Measurements from ENCODE around the gene TAS1R2. TPM values are rescaled to one million over a fixed set of nuclear protein-coding genes. Genes with fewer than 3 reads are reported as not detected.

Gene TAS1R2
- total and polyA plus RNA-seq, 2 experiments from 2014 or later: not detected

DNA sequence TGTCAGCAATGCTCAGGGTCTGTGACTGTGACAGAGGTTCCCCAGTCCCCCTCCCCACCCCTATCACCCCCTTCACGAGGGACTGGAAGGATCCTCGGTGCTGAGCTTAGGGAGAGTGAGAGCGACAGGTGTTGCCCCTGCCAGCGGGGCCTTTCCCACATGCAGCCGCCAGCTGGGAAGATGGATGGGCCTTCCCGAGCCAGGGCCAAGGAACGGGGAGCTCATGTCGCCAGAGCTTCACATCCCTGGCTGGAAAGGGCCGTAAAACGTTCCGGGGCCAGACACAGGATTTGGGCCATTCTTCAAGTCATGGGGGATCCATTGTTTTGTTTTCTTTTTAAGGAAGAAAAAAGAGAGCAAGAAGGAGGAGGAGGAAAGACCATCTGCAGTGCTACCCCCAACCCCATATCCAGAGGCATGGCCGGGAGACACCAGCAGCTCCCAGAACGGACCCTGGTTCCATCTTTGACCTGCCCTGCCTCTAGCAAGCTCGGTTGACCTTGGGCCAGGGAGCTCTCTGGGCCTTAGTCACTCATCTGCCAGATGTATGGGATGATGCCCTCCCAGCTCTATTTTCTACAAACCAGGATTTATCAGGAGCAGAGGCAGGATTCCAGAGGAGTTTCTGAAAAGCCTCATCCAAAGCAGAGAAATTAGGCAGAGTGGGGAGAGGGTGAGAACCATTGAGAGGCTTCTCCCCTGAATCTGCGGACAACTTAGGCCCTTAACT is 54.1 kb downstream of the TAS1R2 start (continued):
- TF ChIP-seq, protein P1, sequence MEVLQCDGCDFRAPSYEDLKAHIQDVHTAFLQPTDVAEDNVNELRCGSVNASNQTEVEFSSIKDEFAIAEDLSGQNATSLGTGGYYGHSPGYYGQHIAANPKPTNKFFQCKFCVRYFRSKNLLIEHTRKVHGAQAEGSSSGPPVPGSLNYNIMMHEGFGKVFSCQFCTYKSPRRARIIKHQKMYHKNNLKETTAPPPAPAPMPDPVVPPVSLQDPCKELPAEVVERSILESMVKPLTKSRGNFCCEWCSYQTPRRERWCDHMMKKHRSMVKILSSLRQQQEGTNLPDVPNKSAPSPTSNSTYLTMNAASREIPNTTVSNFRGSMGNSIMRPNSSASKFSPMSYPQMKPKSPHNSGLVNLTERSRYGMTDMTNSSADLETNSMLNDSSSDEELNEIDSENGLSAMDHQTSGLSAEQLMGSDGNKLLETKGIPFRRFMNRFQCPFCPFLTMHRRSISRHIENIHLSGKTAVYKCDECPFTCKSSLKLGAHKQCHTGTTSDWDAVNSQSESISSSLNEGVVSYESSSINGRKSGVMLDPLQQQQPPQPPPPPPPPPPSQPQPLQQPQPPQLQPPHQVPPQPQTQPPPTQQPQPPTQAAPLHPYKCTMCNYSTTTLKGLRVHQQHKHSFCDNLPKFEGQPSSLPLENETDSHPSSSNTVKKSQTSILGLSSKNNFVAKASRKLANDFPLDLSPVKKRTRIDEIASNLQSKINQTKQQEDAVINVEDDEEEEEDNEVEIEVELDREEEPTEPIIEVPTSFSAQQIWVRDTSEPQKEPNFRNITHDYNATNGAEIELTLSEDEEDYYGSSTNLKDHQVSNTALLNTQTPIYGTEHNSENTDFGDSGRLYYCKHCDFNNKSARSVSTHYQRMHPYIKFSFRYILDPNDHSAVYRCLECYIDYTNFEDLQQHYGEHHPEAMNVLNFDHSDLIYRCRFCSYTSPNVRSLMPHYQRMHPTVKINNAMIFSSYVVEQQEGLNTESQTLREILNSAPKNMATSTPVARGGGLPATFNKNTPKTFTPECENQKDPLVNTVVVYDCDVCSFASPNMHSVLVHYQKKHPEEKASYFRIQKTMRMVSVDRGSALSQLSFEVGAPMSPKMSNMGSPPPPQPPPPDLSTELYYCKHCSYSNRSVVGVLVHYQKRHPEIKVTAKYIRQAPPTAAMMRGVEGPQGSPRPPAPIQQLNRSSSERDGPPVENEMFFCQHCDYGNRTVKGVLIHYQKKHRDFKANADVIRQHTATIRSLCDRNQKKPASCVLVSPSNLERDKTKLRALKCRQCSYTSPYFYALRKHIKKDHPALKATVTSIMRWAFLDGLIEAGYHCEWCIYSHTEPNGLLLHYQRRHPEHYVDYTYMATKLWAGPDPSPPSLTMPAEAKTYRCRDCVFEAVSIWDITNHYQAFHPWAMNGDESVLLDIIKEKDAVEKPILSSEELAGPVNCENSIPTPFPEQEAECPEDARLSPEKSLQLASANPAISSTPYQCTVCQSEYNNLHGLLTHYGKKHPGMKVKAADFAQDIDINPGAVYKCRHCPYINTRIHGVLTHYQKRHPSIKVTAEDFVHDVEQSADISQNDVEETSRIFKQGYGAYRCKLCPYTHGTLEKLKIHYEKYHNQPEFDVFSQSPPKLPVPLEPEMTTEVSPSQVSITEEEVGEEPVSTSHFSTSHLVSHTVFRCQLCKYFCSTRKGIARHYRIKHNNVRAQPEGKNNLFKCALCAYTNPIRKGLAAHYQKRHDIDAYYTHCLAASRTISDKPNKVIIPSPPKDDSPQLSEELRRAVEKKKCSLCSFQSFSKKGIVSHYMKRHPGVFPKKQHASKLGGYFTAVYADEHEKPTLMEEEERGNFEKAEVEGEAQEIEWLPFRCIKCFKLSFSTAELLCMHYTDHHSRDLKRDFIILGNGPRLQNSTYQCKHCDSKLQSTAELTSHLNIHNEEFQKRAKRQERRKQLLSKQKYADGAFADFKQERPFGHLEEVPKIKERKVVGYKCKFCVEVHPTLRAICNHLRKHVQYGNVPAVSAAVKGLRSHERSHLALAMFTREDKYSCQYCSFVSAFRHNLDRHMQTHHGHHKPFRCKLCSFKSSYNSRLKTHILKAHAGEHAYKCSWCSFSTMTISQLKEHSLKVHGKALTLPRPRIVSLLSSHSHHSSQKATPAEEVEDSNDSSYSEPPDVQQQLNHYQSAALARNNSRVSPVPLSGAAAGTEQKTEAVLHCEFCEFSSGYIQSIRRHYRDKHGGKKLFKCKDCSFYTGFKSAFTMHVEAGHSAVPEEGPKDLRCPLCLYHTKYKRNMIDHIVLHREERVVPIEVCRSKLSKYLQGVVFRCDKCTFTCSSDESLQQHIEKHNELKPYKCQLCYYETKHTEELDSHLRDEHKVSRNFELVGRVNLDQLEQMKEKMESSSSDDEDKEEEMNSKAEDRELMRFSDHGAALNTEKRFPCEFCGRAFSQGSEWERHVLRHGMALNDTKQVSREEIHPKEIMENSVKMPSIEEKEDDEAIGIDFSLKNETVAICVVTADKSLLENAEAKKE (CRISPR knock-in tag; IDR thresholded peaks at IDR 0.05): no peak
- TF ChIP-seq POLR2AphosphoS5 (IDR thresholded peaks at IDR 0.05; ENCODE audit: low read depth) (no peak), JUNB (IDR thresholded peaks at IDR 0.05; ENCODE audit: unreplicated experiment) (no peak), STAT1 (IDR thresholded peaks at IDR 0.05; ENCODE audit: unreplicated experiment) (no peak), NANOG (IDR thresholded peaks at IDR 0.05; ENCODE audit: borderline replicate concordance) (no peak)
- TF ChIP-seq, protein P2, sequence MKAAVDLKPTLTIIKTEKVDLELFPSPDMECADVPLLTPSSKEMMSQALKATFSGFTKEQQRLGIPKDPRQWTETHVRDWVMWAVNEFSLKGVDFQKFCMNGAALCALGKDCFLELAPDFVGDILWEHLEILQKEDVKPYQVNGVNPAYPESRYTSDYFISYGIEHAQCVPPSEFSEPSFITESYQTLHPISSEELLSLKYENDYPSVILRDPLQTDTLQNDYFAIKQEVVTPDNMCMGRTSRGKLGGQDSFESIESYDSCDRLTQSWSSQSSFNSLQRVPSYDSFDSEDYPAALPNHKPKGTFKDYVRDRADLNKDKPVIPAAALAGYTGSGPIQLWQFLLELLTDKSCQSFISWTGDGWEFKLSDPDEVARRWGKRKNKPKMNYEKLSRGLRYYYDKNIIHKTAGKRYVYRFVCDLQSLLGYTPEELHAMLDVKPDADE (IDR thresholded peaks at IDR 0.05): no peak

DNA sequence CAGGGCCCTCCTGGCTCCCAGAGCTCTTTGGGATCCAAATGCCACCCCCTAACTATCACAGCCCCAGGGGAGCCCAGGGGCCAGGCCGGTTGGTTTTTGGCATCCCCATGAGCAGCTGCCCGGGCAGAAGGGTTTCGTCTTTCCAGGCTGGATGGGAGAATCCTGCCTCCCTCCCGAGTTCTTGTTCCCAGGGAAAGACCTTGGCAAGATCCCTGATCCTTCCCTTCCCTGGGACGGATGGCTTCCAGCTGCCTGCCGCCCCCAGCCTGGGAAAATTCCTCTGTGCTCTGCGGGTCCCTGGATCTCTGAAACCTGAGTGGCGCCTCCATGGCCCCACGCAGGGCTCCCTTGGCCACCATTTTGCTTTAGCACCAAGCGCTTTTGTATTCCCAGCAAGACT is 55.6 kb downstream of the TAS1R2 start:
- H2AFZ ChIP-seq: no peak overlapping the region
- H3K27ac ChIP-seq (ENCODE audit: low read depth): no peak overlapping the region
- no peaks in the 10 kb centered on the region for H4K20me1 ChIP-seq (replicated peaks; ENCODE audit: insufficient read depth)
- DNase-seq (ENCODE audit: low spot score): no peak
- no peaks in the 10 kb centered on the region for H3K79me2 ChIP-seq (replicated peaks; ENCODE audit: insufficient read depth)
- no peak overlapping the region for H3K4me3 ChIP-seq
- no peaks in the 10 kb centered on the region for H3K9me3 Mint-ChIP-seq
- no peak; the same call in 2 of the 3 replicates for ATAC-seq
- H3K27me3 Mint-ChIP-seq (ENCODE audit: insufficient read depth, low read depth, poor library complexity): peaks cover 7% of the 10 kb centered on the region
- no peaks in the 10 kb centered on the region for H3F3A ChIP-seq (replicated peaks; ENCODE audit: low read depth)
- no peaks in the 10 kb centered on the region for H3K27me3 ChIP-seq (ENCODE audit: insufficient read depth)
- no peak overlapping the region for H3K27ac Mint-ChIP-seq
- no peak overlapping the region for H3K4me2 ChIP-seq
- no peaks in the 10 kb centered on the region for H3K36me3 ChIP-seq (ENCODE audit: insufficient read depth)
- H3K36me3 Mint-ChIP-seq (ENCODE audit: low read depth): no peaks in the 10 kb centered on the region
- H3K4me1 ChIP-seq (ENCODE audit: insufficient read depth): no peaks in the 10 kb centered on the region
- H3K4me3 Mint-ChIP-seq: no peak overlapping the region
- H3K4me1 Mint-ChIP-seq: peaks cover 3% of the 10 kb centered on the region; the same call in 1 of the 3 replicates
- 0 out of 2 replicates have a peak, but pooled peaks cover 3% of the 10 kb centered on the region for H3K9me2 ChIP-seq (ENCODE audit: insufficient read depth)
- TF ChIP-seq JUNB (IDR thresholded peaks at IDR 0.05; ENCODE audit: unreplicated experiment): no peak
- TF ChIP-seq CREB1 (CRISPR knock-in tag; IDR thresholded peaks at IDR 0.05; ENCODE audit: low read depth): no peak
- no peak for TF ChIP-seq ZNF331 (CRISPR knock-in tag; IDR thresholded peaks at IDR 0.05; ENCODE audit: low read depth)
- TF ChIP-seq EZH2phosphoT487 (IDR thresholded peaks at IDR 0.05; ENCODE audit: unreplicated experiment): no peak
- TF ChIP-seq, protein P3, sequence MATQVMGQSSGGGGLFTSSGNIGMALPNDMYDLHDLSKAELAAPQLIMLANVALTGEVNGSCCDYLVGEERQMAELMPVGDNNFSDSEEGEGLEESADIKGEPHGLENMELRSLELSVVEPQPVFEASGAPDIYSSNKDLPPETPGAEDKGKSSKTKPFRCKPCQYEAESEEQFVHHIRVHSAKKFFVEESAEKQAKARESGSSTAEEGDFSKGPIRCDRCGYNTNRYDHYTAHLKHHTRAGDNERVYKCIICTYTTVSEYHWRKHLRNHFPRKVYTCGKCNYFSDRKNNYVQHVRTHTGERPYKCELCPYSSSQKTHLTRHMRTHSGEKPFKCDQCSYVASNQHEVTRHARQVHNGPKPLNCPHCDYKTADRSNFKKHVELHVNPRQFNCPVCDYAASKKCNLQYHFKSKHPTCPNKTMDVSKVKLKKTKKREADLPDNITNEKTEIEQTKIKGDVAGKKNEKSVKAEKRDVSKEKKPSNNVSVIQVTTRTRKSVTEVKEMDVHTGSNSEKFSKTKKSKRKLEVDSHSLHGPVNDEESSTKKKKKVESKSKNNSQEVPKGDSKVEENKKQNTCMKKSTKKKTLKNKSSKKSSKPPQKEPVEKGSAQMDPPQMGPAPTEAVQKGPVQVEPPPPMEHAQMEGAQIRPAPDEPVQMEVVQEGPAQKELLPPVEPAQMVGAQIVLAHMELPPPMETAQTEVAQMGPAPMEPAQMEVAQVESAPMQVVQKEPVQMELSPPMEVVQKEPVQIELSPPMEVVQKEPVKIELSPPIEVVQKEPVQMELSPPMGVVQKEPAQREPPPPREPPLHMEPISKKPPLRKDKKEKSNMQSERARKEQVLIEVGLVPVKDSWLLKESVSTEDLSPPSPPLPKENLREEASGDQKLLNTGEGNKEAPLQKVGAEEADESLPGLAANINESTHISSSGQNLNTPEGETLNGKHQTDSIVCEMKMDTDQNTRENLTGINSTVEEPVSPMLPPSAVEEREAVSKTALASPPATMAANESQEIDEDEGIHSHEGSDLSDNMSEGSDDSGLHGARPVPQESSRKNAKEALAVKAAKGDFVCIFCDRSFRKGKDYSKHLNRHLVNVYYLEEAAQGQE (IDR thresholded peaks at IDR 0.05; ENCODE audit: unreplicated experiment): no peak
- no peak for TF ChIP-seq STAT1 (IDR thresholded peaks at IDR 0.05; ENCODE audit: unreplicated experiment)
- TF ChIP-seq, protein P2 (IDR thresholded peaks at IDR 0.05): no peak
- TF ChIP-seq ZNF114 (CRISPR knock-in tag; IDR thresholded peaks at IDR 0.05): no peak

All from GM23338 (cell line).